ENCODE measurements around the gene PRMT3. TPM values are rescaled to one million over a fixed set of nuclear protein-coding genes. Genes with fewer than 3 reads are reported as not detected.

Gene PRMT3
- 11.7 and 14.2 TPM in 2 replicates for total RNA-seq
- 15.7 and 19.4 TPM in 2 replicates for polyA plus RNA-seq

DNA sequence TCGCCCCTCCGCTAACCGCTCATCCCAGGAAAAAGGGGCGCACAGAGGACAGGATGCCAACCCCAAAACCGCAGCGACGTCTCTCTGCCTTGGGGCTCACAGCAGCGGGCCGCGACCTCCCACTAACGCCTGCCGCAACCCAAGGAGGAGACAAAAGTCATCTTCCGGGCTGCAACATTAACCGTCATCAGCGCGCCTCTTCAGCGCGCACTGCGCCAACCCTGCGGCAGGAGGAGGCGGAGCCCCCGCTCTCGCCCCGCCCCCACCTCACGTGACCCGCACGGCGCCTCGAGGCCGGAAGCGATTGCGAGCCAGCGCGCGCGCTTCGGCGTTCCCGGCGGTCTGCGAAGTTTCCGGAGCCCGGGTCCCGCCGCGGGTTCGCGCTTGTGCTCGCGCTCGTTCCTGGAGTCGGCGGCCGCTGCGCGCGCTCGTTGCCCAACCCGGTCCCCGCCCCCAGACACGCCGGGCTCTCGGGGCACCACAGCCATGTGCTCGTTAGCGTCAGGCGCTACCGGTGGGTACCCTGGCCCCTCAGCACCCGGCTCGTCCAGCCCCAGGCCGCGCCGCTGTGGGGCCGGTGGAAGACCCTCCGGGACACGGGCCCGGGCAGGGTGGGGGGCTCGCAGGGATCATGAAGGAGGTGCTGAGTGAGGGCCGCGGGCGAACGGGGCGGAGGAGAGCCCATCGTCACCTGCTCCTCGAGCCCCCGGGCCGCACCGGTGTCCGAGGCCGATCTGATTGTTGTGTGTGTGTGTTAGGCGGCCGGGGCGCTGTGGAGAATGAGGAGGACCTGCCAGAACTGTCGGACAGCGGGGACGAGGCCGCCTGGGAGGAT, at the start of gene PRMT3:
Gene PRMT3, plus strand, starts transcription at position 456 of the 835 bp plus-strand sequence. Its CDS starts 31 bp downstream, at position 487.
- TF ChIP-seq, protein P1, sequence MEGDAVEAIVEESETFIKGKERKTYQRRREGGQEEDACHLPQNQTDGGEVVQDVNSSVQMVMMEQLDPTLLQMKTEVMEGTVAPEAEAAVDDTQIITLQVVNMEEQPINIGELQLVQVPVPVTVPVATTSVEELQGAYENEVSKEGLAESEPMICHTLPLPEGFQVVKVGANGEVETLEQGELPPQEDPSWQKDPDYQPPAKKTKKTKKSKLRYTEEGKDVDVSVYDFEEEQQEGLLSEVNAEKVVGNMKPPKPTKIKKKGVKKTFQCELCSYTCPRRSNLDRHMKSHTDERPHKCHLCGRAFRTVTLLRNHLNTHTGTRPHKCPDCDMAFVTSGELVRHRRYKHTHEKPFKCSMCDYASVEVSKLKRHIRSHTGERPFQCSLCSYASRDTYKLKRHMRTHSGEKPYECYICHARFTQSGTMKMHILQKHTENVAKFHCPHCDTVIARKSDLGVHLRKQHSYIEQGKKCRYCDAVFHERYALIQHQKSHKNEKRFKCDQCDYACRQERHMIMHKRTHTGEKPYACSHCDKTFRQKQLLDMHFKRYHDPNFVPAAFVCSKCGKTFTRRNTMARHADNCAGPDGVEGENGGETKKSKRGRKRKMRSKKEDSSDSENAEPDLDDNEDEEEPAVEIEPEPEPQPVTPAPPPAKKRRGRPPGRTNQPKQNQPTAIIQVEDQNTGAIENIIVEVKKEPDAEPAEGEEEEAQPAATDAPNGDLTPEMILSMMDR (IDR thresholded peaks at IDR 0.05; ENCODE audit: low read depth, low read length): no peak

DNA sequence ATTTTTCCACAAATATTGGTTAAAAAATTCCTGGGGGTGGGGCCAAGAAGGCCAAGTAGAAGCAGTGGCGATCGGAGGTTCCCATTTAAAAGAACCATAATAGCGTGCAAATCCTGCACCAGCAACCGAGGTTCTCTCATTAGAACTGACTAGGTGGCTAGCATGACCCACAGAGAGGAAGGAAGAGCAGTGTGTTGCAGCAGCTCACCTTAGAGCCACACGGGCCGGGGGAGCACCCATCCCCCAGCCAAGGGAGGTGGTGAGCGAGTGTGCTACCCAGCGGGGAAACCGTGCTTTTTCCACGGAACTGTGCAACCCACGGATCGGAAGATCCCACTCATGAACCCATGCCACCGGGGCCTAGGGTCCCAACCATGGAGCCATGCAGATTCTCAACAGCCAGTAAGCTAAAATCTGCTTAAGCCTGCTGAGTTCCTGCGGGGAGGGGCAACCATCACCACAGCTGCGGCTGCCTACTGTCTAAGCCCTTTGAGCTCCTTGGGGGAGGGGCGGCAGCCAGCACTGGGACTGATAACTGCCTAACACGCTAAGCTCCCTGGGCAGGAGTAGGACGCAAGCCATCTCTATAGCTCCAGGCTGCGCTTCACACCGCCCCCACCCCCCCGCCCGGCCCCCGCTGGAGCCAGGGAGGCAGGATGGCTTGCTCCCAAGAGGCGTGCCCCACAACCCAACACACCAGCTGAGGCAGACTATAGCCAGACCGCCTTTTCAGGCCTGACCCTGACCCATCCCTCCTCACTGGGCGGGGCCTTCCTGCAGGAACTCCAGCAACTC, 45.0 kb upstream of the PRMT3 start:
- TF ChIP-seq, protein P1 (IDR thresholded peaks at IDR 0.05; ENCODE audit: low read depth, low read length): no peak
- no peaks in the 10 kb centered on the region for H3K4me1 ChIP-seq (ENCODE audit: low read depth)
- DNase-seq (ENCODE audit: low read depth in 1 of 2, low spot score in 1 of 2): peak; percentile 22 to 78
- H3K27me3 ChIP-seq: no peaks in the 10 kb centered on the region
- no peak overlapping the region for H3K4me3 ChIP-seq
- H3K36me3 ChIP-seq: no peaks in the 10 kb centered on the region
- no peak overlapping the region for H3K27ac ChIP-seq
- no peaks in the 10 kb centered on the region for H3K9me3 ChIP-seq (ENCODE audit: low read depth)

More for the DNA sequence above, at the start of gene PRMT3:
- no peaks in the 10 kb centered on the region for H3K36me3 ChIP-seq
- DNase-seq (ENCODE audit: low read depth in 1 of 2, low spot score in 1 of 2): peak; percentile 97 to 98
- H3K4me3 ChIP-seq: peak within 1 kb of the TSS; percentile 93
- H3K27me3 ChIP-seq: no peaks in the 10 kb centered on the region
- peak within 1 kb of the TSS; percentile 82 for H3K27ac ChIP-seq
- peaks cover 8% of the 10 kb centered on the region for H3K4me1 ChIP-seq (ENCODE audit: low read depth)
- no peaks in the 10 kb centered on the region for H3K9me3 ChIP-seq (ENCODE audit: low read depth)

DNA sequence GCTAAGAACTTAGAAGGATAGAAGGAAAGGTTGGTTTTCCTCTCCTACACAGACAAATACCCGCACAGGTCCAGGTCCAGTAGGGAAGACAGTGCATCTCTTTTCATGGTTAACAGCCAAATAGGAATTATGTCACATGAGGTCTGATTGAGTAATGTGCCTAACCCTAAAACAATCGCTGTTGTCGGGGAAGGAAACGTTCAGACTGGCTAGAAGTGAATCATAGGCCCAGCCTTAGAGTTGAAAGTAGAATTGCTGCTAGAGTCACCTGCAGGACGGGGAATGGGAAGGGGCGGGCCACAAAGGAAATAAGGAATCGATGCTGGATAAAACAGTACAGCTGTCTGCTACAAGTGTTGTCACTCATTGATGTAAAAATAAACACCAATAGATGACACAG, 36.4 kb upstream of the PRMT3 start:
- Histone ChIP-seq H3K4me1 (ENCODE audit: low read depth) (no peaks in the 10 kb centered on the region), H3K36me3 (no peaks in the 10 kb centered on the region), H3K4me3 (no peak overlapping the region), H3K9me3 (ENCODE audit: low read depth) (no peaks in the 10 kb centered on the region), H3K27ac (no peak overlapping the region), H3K27me3 (no peaks in the 10 kb centered on the region)
- DNase-seq (ENCODE audit: low read depth in 1 of 2, low spot score in 1 of 2): no peak
- TF ChIP-seq, protein P1 (IDR thresholded peaks at IDR 0.05; ENCODE audit: low read depth, low read length): no peak

DNA sequence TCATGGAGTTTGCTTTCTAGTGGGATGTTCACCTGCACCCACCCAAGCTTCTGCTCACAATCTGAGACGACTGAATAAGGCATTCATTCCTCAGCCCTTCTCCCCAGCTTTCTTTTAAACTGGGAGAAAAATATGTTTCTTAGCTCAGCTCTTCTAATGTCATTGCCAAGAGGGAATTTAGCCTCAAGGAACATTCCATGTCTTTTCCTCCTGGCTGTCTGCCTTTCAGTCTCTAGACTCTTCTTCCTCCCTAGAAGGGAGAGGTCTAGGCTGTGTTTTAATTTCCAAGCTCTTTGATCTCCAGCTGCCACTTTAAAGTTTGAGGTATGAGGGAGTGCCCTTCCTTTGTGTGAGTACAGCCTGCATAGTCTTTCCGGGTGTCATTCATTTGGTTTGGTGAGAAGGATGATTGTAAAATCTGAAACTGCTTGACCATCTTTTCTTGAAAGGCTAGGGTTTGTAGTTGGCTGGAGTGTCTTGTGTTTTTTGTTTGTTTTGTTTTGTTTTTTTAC, 35.7 kb upstream of the PRMT3 start:
- TF ChIP-seq, protein P1 (IDR thresholded peaks at IDR 0.05; ENCODE audit: low read depth, low read length): no peak

DNA sequence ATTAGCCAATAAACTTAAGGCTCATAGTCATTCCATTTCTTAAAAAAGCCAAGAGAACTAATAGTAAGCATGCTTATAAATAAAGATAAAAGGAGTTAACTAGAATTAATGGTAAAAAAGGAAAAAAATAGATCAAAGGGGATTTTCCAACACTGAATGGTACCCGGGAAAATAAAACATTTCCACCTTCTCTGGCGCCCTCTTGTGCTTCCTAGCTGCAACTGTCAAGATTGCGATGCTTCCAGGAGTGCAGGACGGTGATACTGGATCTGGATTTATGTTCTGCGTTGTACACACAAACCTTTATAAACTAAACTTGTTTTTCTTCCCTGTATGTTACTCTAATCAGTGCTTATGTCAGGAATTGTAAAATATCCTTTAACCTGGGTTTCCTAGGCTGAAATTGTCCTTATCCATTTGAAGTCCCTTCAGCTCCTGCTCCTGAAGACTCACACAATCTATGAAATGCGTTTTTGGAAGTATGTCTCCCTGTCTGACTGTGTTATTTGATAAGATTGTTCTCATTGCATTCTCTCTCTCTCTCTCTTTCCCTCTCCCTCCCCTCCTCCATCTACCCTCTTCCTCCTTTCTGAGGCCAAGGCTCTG, 33.6 kb upstream of the PRMT3 start:
- DNase-seq (ENCODE audit: low read depth in 1 of 2, low spot score in 1 of 2): peak; percentile 64
- TF ChIP-seq, protein P1 (IDR thresholded peaks at IDR 0.05; ENCODE audit: low read depth, low read length): peak; percentile 90

More for the DNA sequence above, 35.7 kb upstream of the PRMT3 start:
- Histone ChIP-seq H3K9me3 (ENCODE audit: low read depth) (no peaks in the 10 kb centered on the region), H3K4me1 (ENCODE audit: low read depth) (no peaks in the 10 kb centered on the region), H3K36me3 (no peaks in the 10 kb centered on the region), H3K4me3 (no peak overlapping the region), H3K27me3 (no peaks in the 10 kb centered on the region), H3K27ac (no peak overlapping the region)
- DNase-seq (ENCODE audit: low read depth in 1 of 2, low spot score in 1 of 2): no peak

More for the DNA sequence above, 33.6 kb upstream of the PRMT3 start:
- no peak overlapping the region for H3K27ac ChIP-seq
- H3K9me3 ChIP-seq (ENCODE audit: low read depth): no peaks in the 10 kb centered on the region
- H3K27me3 ChIP-seq: no peaks in the 10 kb centered on the region
- no peaks in the 10 kb centered on the region for H3K4me1 ChIP-seq (ENCODE audit: low read depth)
- no peak overlapping the region for H3K4me3 ChIP-seq
- H3K36me3 ChIP-seq: no peaks in the 10 kb centered on the region
